ENCODE measurements around the gene DIP2C.
"Not testable (repeated sequence)": the region's sequence is repeated elsewhere in the genome, so short reads cannot be mapped to it uniquely, and the experiment has no call there.

DIP2C gene

GRCh38 chr10:549391-549790 lies 140.1 kb downstream of the DIP2C start:
- DNase-seq, result no peak

GRCh38 chr10:548238-548901 lies 141.1 kb downstream of the DIP2C start:
- no peak for DNase-seq

- DNase-seq, result no peak
These were observed 141.8 kb downstream of the DIP2C start for GRCh38 chr10:547591-548081.

GRCh38 chr10:546971-547590 lies 142.4 kb downstream of the DIP2C start:
- no peak for DNase-seq

GRCh38 chr10:546451-546850 lies 143.0 kb downstream of the DIP2C start:
- no peak for DNase-seq

GRCh38 chr10:543862-544822 lies 145.3 kb downstream of the DIP2C start:
- DNase-seq, result no peak

GRCh38 chr10:543131-543530 lies 146.3 kb downstream of the DIP2C start:
- no peak for DNase-seq

GRCh38 chr10:541750-542371 lies 147.6 kb downstream of the DIP2C start:
- DNase-seq, result no peak

GRCh38 chr10:541041-541440 lies 148.4 kb downstream of the DIP2C start:
- no peak for DNase-seq

GRCh38 chr10:538895-539294 lies 150.6 kb downstream of the DIP2C start:
- no peak for DNase-seq

- DNase-seq, result no peak
These were observed 152.5 kb downstream of the DIP2C start for GRCh38 chr10:536935-537334.

- DNase-seq, result no peak
These were observed 153.0 kb downstream of the DIP2C start for GRCh38 chr10:536371-536925.

GRCh38 chr10:535952-536351 lies 153.5 kb downstream of the DIP2C start:
- DNase-seq, result no peak

- DNase-seq, result no peak
These were observed 154.4 kb downstream of the DIP2C start for GRCh38 chr10:535051-535450.

- no peak for DNase-seq
These were observed 155.4 kb downstream of the DIP2C start for GRCh38 chr10:534047-534566.

GRCh38 chr10:533611-534010 lies 155.9 kb downstream of the DIP2C start:
- DNase-seq, result no peak

- DNase-seq, result no peak
These were observed 156.3 kb downstream of the DIP2C start for GRCh38 chr10:533186-533585.

- not testable (repeated sequence) for DNase-seq
These were observed 157.1 kb downstream of the DIP2C start for GRCh38 chr10:532331-532730.

- DNase-seq, result no peak
These were observed 157.9 kb downstream of the DIP2C start for GRCh38 chr10:531541-531940.

GRCh38 chr10:530717-531116 lies 158.8 kb downstream of the DIP2C start:
- DNase-seq, result no peak

- no peak for DNase-seq
These were observed 159.8 kb downstream of the DIP2C start for GRCh38 chr10:529468-530230.

Data from NCI-H226 (cell line).